HepG2 (cell line): Measurements from ENCODE around the gene BORCS5. TPM values are rescaled to one million over a fixed set of nuclear protein-coding genes. Genes with fewer than 3 reads are reported as not detected.

ENCODE experiments used
- CBX2 ChIP-seq, 2 experiments: fragments of 200-600 bp in 1 of 2; sonication (generic); formaldehyde crosslinking in 1 of 2; IDR thresholded peaks; 2 replicates each; pipeline versions ENCODE4 v1.7.0 to v1.8.1; 2018 to 2022; ENCODE audit warnings: low read depth in 2 of 2, low read length in 1 of 2, mild to moderate bottlenecking in 1 of 2, missing genetic modification reagents in 1 of 2
- CREB3 ChIP-seq: sonication (generic); formaldehyde crosslinking; IDR thresholded peaks from 2 replicates; pipeline ENCODE4 v1.5.0; 2020; ENCODE audit warnings: missing genetic modification reagents
- FOXA3 ChIP-seq: IDR thresholded peaks from 2 replicates; pipeline ENCODE4 v1.6.1; 2016; ENCODE audit warnings: missing genetic modification reagents, missing compliant biosample characterization
- HNF1B ChIP-seq: sonication (generic); formaldehyde crosslinking; IDR thresholded peaks from 2 replicates; pipeline ENCODE4 v1.5.1; 2020; ENCODE audit warnings: mild to moderate bottlenecking, moderate library complexity, missing genetic modification reagents
- HNRNPLL ChIP-seq: fragments of 200-400 bp; formaldehyde crosslinking; IDR thresholded peaks from 2 replicates; pipeline ENCODE4 v1.6.1; 2017; ENCODE audit warnings: mild to moderate bottlenecking, low read depth, low read length; ENCODE audit not compliant: poor library complexity, severe bottlenecking
- HOXA5 ChIP-seq: sonication (generic); formaldehyde crosslinking; IDR thresholded peaks from 2 replicates; pipeline ENCODE4 v1.4.0; 2020; ENCODE audit warnings: missing genetic modification reagents
- JUNB ChIP-seq: sonication (generic); formaldehyde crosslinking; IDR thresholded peaks from 2 replicates; pipeline ENCODE4 v1.8.0; 2022; ENCODE audit warnings: missing genetic modification reagents, mild to moderate bottlenecking, borderline replicate concordance
- MIER3 ChIP-seq: IDR thresholded peaks from 2 replicates; pipeline ENCODE4 v1.6.1; 2016; ENCODE audit warnings: missing compliant biosample characterization, borderline replicate concordance
- MIXL1 ChIP-seq: IDR thresholded peaks from 2 replicates; pipeline ENCODE4 v1.6.1; 2016
- NAIF1 ChIP-seq: sonication (generic); formaldehyde crosslinking; IDR thresholded peaks from 2 replicates; pipeline ENCODE4 v1.5.0; 2020; ENCODE audit warnings: mild to moderate bottlenecking, missing genetic modification reagents, borderline replicate concordance
- NR2C2 ChIP-seq: sonication (generic); formaldehyde crosslinking; IDR thresholded peaks from 2 replicates; pipeline ENCODE4 v1.4.0; 2020; ENCODE audit warnings: missing genetic modification reagents, mild to moderate bottlenecking, moderate library complexity, borderline replicate concordance
- RBM22 ChIP-seq: fragments of 200-400 bp; formaldehyde crosslinking; optimal IDR thresholded peaks from 2 replicates; pipeline ENCODE3; 2017; ENCODE audit warnings: mild to moderate bottlenecking, low read length, moderate library complexity
- RELA ChIP-seq: sonication (generic); formaldehyde crosslinking; IDR thresholded peaks from 2 replicates; pipeline ENCODE4 v1.4.0; 2020; ENCODE audit warnings: missing genetic modification reagents
- SKIL ChIP-seq: sonication (generic); formaldehyde crosslinking; IDR thresholded peaks from 2 replicates; pipeline ENCODE4 v1.8.0; 2022; ENCODE audit warnings: missing genetic modification reagents, mild to moderate bottlenecking, moderate library complexity, borderline replicate concordance
- SRSF9 ChIP-seq: fragments of 200-400 bp; formaldehyde crosslinking; IDR thresholded peaks from 2 replicates; pipeline ENCODE4 v1.6.1; 2018; ENCODE audit warnings: borderline replicate concordance, mild to moderate bottlenecking, low read depth, low read length; ENCODE audit not compliant: insufficient read depth, poor library complexity, severe bottlenecking
- ZNF430 ChIP-seq: sonication (generic); formaldehyde crosslinking; IDR thresholded peaks from 2 replicates; pipeline ENCODE4 v1.9.0; 2021; ENCODE audit warnings: mild to moderate bottlenecking, missing genetic modification reagents
- ZNF709 ChIP-seq: sonication (generic); formaldehyde crosslinking; IDR thresholded peaks from 2 replicates; pipeline ENCODE4 v1.5.0; 2020; ENCODE audit warnings: mild to moderate bottlenecking, missing genetic modification reagents
- ZSCAN9 ChIP-seq: IDR thresholded peaks from 2 replicates; pipeline ENCODE4 v1.6.1; 2016; ENCODE audit warnings: borderline replicate concordance
- ZZZ3 ChIP-seq: sonication (generic); formaldehyde crosslinking; IDR thresholded peaks from 2 replicates; pipeline ENCODE4 v1.4.0; 2020; ENCODE audit warnings: missing genetic modification reagents, mild to moderate bottlenecking, borderline replicate concordance
- polyA plus RNA-seq, 8 experiments: library from polyadenylated mRNA; depleted of rRNA in 3 of 8; stranded (reverse) in 7 of 8; unstranded in 1 of 8; fragments of >200 nt; fragmentation: Illumina TruSeq in 4 of 8; extraction: Trizol in 4 of 8; gene quantifications; 2 replicates each; pipeline versions ENCODE4 v1.2.1 to v1.2.3, GENCODE V29; 2011 to 2016; ENCODE audit warnings: low read depth in 4 of 8, missing spikeins in 1 of 8, mixed read lengths in 1 of 8; ENCODE audit not compliant: insufficient read depth in 1 of 8
- total RNA-seq, 5 experiments: library from RNA; depleted of rRNA; stranded (reverse); fragments of >200 nt; fragmentation: Illumina TruSeq; extraction: Trizol; gene quantifications; 2 replicates each; pipeline ENCODE4 v1.2.3, GENCODE V29; 2016; ENCODE audit warnings: low read depth in 1 of 5
- TF ChIP-seq, protein P1 (sequence below): sonication (generic); formaldehyde crosslinking; IDR thresholded peaks from 2 replicates; pipeline ENCODE4 v1.4.0; 2020; ENCODE audit warnings: mild to moderate bottlenecking, missing genetic modification reagents
- TF ChIP-seq, protein P2 (sequence below): sonication (generic); formaldehyde crosslinking; IDR thresholded peaks from 2 replicates; pipeline ENCODE4 v1.8.0; 2022; ENCODE audit warnings: low read depth, missing genetic modification reagents

The BORCS5 gene
- total and polyA plus RNA-seq, 2 of the 13 experiments (the other 11 are each of a cell fraction or from before 2014, with no cell fraction given) = 3.9 to 4.7 TPM

DNA sequence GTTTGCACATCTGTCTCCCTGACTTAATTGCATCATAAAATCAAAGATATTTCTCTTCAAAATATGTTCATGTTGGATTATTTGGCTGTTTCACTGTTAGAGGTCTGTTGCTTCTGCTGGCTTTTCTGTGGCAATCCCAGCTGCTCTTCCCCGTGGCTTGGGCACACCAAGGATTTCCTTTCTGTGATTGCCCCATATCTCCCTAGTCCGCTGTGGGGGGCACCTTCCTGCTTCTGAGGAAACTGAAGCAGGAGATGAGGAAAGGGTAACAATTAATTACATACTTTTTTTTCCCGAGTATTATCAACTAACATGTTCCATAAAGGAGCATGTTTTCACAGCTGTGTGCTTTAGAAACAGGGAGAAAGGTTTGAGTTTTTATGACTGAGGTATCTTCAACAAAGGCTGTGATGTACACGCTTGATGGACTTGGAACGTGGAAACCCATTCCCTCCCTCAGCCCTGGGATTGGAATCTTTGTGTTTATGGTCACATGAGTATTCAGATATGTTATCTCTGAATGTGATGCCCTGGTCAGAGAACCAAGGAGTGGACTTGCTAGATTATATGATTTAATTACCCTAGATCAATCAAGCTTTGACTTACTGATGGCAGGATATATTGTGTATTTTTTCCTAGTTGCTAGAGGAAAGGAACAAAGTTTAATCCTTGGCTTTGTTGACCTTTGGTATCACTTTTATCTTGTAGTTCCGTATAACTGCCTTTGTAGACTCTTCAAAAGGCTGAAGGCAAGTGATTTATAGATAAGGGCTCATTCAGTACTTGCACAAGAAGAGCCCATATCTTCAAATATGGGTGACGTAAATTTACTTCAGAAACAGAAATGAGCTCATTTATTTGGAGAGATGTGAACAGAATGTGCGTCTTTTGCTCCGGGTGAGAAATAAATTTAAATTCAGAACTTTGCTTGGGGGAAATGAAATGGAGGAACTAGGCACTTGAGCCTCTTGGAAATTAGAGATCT, 46.7 kb downstream of the BORCS5 start (continued):
- TF ChIP-seq RELA (CRISPR knock-in tag) (0 out of 2 replicates have a peak, but pooled peaks have one; percentile 22), CREB3 (CRISPR knock-in tag) (no peak), MIER3 (CRISPR knock-in tag) (no peak; the same call in 1 of the 2 replicates), HNRNPLL (no peak), HOXA5 (peak; percentile 46; the same call in 1 of the 2 replicates), ZSCAN9 (CRISPR knock-in tag) (no peak), ZNF430 (CRISPR knock-in tag) (no peak), NR2C2 (CRISPR knock-in tag) (peak; percentile 61), JUNB (no peak; the same call in 1 of the 2 replicates), MIXL1 (CRISPR knock-in tag) (peak; percentile 41; the same call in 1 of the 2 replicates), HNF1B (CRISPR knock-in tag) (peak; percentile 58; the same call in 1 of the 2 replicates), ZNF709 (CRISPR knock-in tag) (0 out of 2 replicates have a peak, but pooled peaks have one; percentile 26), SRSF9 (no peak), FOXA3 (CRISPR knock-in tag) (peak; percentile 83), CBX2 (IDR thresholded peaks at IDR 0.05; ENCODE audit: low read depth, low read length) (no peak), CBX2 (CRISPR knock-in tag; IDR thresholded peaks at IDR 0.05; ENCODE audit: low read depth) (no peak), NAIF1 (CRISPR knock-in tag) (no peak), SKIL (no peak), RBM22 (no peak), ZZZ3 (CRISPR knock-in tag) (no peak)
- TF ChIP-seq, protein P1, sequence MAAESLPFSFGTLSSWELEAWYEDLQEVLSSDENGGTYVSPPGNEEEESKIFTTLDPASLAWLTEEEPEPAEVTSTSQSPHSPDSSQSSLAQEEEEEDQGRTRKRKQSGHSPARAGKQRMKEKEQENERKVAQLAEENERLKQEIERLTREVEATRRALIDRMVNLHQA = no peak
- TF ChIP-seq, protein P2, sequence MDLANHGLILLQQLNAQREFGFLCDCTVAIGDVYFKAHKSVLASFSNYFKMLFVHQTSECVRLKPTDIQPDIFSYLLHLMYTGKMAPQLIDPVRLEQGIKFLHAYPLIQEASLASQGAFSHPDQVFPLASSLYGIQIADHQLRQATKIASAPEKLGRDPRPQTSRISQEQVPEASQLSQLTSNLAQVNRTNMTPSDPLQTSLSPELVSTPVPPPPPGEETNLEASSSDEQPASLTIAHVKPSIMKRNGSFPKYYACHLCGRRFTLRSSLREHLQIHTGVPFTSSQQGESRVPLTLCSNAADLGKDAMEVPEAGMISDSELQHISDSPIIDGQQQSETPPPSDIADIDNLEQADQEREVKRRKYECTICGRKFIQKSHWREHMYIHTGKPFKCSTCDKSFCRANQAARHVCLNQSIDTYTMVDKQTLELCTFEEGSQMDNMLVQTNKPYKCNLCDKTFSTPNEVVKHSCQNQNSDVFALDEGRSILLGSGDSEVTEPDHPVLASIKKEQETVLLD (CRISPR knock-in tag) = no peak
